Body of pancreas (tissue), 4 donors: Measurements from ENCODE around the gene HOXD8. TPM values are rescaled to one million over a fixed set of nuclear protein-coding genes. Genes with fewer than 3 reads are reported as not detected.

Experiments
- ATAC-seq: fragments of 150-250 bp; one replicate; pipeline ENCODE4 v1.9.1; 2016
- DNase-seq, 4 donors: peaks; one replicate each; pipeline ENCODE4 v3.0.0-alpha.2; 2019
- H3K27ac ChIP-seq, 4 donors: fragments of 200-600 bp; sonication (generic); 1 replicate in 3 of 4; 2 replicates in 1 of 4; pipeline versions ENCODE4 v1.5.1 to v1.6.1; 2016 to 2019; ENCODE audit warnings: mild to moderate bottlenecking in 1 of 4, mixed read lengths in 1 of 4, moderate library complexity in 1 of 4
- H3K27me3 ChIP-seq, 2 donors: fragments of 200-600 bp; sonication (generic); one replicate each; pipeline ENCODE4 v1.6.0; 2016; ENCODE audit warnings: mild to moderate bottlenecking in 1 of 2
- H3K36me3 ChIP-seq, 2 donors: fragments of 200-600 bp; sonication (generic); replicated peaks in 1 of 2; 2 replicates each; pipeline ENCODE4 v1.5.1; 2016; ENCODE audit warnings: low read depth in 2 of 2; ENCODE audit not compliant: insufficient read depth in 1 of 2
- H3K4me1 ChIP-seq: fragments of 200-600 bp; sonication (generic); one replicate; pipeline ENCODE4 v1.6.0; 2016
- H3K4me3 ChIP-seq, 2 donors: fragments of 200-600 bp; sonication (generic); 1 replicate in 1 of 2; 2 replicates in 1 of 2; pipeline ENCODE4 v1.5.1; 2016 to 2019
- H3K9me3 ChIP-seq, 3 donors: fragments of 200-600 bp; sonication (generic); 1 replicate in 2 of 3; 2 replicates in 1 of 3; pipeline ENCODE4 v1.5.1; 2016
- POLR2A ChIP-seq, 3 donors: fragments of 450-650 bp; IDR thresholded peaks; one replicate each; pipeline ENCODE4 v1.6.1; 2016; ENCODE audit warnings: antibody characterized with exemption in 3 of 3, mild to moderate bottlenecking in 2 of 3
- WGBS, 2 donors: methylation state at CpG; one replicate each; pipeline ENCODE4 v1.1.5; 2017; 5-methylcytosine and 5-hydroxymethylcytosine counted together
- intact Hi-C: fragments of 100-400 bp; cut with DNase I; formaldehyde crosslinking; loops from one replicate; pipeline ENCODE4 v1.15.1; 2023
- total RNA-seq, 2 donors: library from RNA; depleted of rRNA; stranded (reverse); fragments of >200 nt; gene quantifications; one replicate each; pipeline ENCODE4 v1.1.0, GENCODE V29; 2016
- TF ChIP-seq, protein P1 (sequence below), 7 experiments: fragments of 450-650 bp in 4 of 7; fragments of 200-600 bp in 3 of 7; sonication (generic) in 3 of 7; IDR thresholded peaks; one replicate each; pipeline ENCODE4 v1.5.1; 2016 to 2019; ENCODE audit warnings: antibody characterized with exemption in 7 of 7

HOXD8 gene
- total RNA-seq, 2 donors from 2014 or later = 2.6 to 3.1 TPM

DNA sequence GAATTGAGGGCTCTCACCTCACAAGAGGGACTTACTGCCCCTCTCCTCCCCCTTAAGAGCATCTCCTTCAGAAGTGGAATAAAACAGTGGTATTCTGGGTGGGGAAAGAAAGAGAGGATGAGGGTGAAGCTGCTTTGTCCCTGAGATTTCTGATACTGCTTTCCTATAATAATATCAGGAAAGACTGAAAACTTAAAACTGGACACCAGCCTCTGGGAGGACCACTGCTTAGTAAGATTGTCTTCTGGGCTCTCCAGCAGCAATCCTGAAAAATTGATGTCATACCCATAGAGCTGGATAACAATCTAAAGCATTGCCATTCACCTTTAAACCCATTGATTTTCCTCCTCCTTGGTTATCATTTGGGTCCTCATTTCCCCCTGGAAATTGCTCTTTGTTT, 17.1 kb downstream of the HOXD8 start:
- DNase-seq (no peak), ATAC-seq (no peak)
- Histone ChIP-seq H3K27me3 (peaks cover 0 to 50% of the 10 kb centered on the region in 2 donors), H3K4me3 (no peak overlapping the region), H3K27ac (no peak overlapping the region), H3K9me3 (no peaks in the 10 kb centered on the region), H3K36me3 (no peaks in the 10 kb centered on the region), H3K4me1 (peaks cover 2% of the 10 kb centered on the region)
- intact Hi-C loops = loop anchor here (10.0 kb wide), 1 partner anchor 398 kb away; no protein-coding TSS in a partner anchor
- TF ChIP-seq, protein P1, sequence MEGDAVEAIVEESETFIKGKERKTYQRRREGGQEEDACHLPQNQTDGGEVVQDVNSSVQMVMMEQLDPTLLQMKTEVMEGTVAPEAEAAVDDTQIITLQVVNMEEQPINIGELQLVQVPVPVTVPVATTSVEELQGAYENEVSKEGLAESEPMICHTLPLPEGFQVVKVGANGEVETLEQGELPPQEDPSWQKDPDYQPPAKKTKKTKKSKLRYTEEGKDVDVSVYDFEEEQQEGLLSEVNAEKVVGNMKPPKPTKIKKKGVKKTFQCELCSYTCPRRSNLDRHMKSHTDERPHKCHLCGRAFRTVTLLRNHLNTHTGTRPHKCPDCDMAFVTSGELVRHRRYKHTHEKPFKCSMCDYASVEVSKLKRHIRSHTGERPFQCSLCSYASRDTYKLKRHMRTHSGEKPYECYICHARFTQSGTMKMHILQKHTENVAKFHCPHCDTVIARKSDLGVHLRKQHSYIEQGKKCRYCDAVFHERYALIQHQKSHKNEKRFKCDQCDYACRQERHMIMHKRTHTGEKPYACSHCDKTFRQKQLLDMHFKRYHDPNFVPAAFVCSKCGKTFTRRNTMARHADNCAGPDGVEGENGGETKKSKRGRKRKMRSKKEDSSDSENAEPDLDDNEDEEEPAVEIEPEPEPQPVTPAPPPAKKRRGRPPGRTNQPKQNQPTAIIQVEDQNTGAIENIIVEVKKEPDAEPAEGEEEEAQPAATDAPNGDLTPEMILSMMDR (IDR thresholded peaks at IDR 0.05) = no peak
- no peak for TF ChIP-seq POLR2A (IDR thresholded peaks at IDR 0.05)

DNA sequence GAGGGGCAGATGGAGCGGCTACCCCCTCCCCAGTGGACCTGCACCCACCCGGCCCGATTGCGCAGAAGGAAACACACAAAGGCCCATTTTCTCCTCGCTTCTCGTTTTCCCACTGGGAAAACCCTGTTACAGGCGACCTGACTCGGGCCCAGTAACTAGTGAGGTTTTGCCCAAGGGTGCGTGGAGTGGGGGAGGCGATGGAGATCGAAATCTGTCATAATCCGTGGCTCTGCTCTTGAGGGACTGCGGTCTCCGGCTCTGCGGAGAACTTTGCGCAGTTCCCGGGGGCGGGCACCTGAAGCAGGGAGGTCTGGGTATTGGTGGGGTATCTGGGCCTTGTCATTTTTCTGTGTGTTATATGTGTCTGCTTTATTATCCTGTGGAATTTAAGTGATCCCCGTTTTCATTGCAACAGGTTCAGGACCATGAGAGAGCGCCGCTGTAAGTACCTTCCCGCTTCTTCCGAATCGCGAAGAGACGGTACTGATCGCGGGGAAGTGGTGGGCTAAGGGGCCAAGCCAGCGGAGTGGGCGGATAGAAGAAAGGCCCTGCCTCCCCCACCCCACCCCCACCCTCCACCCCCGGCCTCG, 17.8 kb downstream of the HOXD8 start:
- 12 to 22% methylated on average over 22 to 32 of the region's 32 CpGs for WGBS, 2 donors
- intact Hi-C loops = loop anchor here (10.0 kb wide), 1 partner anchor 397 kb away; no protein-coding TSS in a partner anchor
- DNase-seq = no peak

GRCh38 chr2:176147800-176148496, 18.4 kb downstream of the HOXD8 start:
- Histone ChIP-seq H3K4me3 (no peak overlapping the region), H3K9me3 (no peaks in the 10 kb centered on the region), H3K27ac (no peak overlapping the region), H3K4me1 (peaks cover 6% of the 10 kb centered on the region), H3K36me3 (no peaks in the 10 kb centered on the region), H3K27me3 (peaks cover 0 to 52% of the 10 kb centered on the region in 2 donors)
- intact Hi-C loops = loop anchor here (10.0 kb wide), 1 partner anchor 397 kb away; no protein-coding TSS in a partner anchor
- WGBS, 2 donors = 9 to 10% methylated on average over 21 to 31 of the region's 31 CpGs
- TF ChIP-seq POLR2A (IDR thresholded peaks at IDR 0.05) = no peak
- TF ChIP-seq, protein P1 (IDR thresholded peaks at IDR 0.05) = no peak
- DNase-seq = no peak
- no peak for ATAC-seq

More for the DNA sequence above, 17.8 kb downstream of the HOXD8 start:
- TF ChIP-seq, protein P1 (IDR thresholded peaks at IDR 0.05) = no peak
- TF ChIP-seq POLR2A (IDR thresholded peaks at IDR 0.05) = no peak
- Histone ChIP-seq H3K4me3 (no peak overlapping the region), H3K36me3 (no peaks in the 10 kb centered on the region), H3K4me1 (peaks cover 6% of the 10 kb centered on the region), H3K27ac (no peak overlapping the region), H3K27me3 (peaks cover 0 to 53% of the 10 kb centered on the region in 2 donors), H3K9me3 (no peaks in the 10 kb centered on the region)
- ATAC-seq = no peak

DNA sequence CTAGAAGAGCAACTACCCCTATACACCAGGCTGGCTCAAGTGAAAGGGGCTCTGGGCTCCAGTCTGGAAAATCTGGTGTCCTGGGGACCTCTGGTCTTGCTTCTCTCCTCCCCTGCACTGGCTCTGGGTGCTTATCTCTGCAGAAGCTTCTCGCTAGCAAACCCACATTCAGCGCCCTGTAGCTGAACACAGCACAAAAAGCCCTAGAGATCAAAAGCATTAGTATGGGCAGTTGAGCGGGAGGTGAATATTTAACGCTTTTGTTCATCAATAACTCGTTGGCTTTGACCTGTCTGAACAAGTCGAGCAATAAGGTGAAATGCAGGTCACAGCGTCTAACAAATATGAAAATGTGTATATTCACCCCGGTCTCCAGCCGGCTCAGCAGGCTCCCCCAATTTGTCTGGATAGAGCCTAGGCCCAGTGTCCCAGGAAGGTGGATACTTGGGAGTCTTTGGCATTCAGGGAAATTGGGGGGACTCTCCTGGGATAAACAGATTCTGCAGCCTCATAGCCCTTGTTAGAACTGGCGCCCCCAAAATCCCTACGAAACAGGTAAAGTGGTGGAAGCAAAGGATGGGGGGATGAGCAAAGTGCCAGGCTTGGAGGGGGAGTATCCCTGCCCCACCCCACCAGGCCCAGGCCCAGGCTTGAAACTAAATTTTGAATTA, 19.4 kb downstream of the HOXD8 start:
- peaks cover 6% of the 10 kb centered on the region for H3K4me1 ChIP-seq
- H3K36me3 ChIP-seq = no peaks in the 10 kb centered on the region
- no peaks in the 10 kb centered on the region for H3K9me3 ChIP-seq
- no peak overlapping the region for H3K4me3 ChIP-seq
- TF ChIP-seq, protein P1 (IDR thresholded peaks at IDR 0.05) = no peak
- no peak for TF ChIP-seq POLR2A (IDR thresholded peaks at IDR 0.05)
- intact Hi-C loops = loop anchor here (10.0 kb wide), 1 partner anchor 396 kb away; no protein-coding TSS in a partner anchor
- peaks cover 0 to 48% of the 10 kb centered on the region in 2 donors for H3K27me3 ChIP-seq
- no peak for ATAC-seq
- DNase-seq = no peak
- no peak overlapping the region for H3K27ac ChIP-seq
- WGBS, 2 donors = 18 to 23% methylated on average over 11 of the region's 11 CpGs
